Esophagus squamous epithelium (tissue), 4 donors: ENCODE results near the gene CX3CL1.

Source experiments
- POLR2A ChIP-seq, 4 donors: fragments of 450-650 bp; IDR thresholded peaks; one replicate each; pipeline ENCODE4 v1.6.1; 2017; ENCODE audit warnings: antibody characterized with exemption in 4 of 4, mild to moderate bottlenecking in 4 of 4, moderate library complexity in 3 of 4
- TF ChIP-seq, protein P1 (sequence below), 6 experiments: fragments of 450-650 bp in 4 of 6; fragments of 200-600 bp in 2 of 6; sonication (generic) in 2 of 6; IDR thresholded peaks; one replicate each; pipeline ENCODE4 v1.5.1; 2016 to 2019; ENCODE audit warnings: antibody characterized with exemption in 6 of 6, mild to moderate bottlenecking in 4 of 6, moderate library complexity in 4 of 6

DNA sequence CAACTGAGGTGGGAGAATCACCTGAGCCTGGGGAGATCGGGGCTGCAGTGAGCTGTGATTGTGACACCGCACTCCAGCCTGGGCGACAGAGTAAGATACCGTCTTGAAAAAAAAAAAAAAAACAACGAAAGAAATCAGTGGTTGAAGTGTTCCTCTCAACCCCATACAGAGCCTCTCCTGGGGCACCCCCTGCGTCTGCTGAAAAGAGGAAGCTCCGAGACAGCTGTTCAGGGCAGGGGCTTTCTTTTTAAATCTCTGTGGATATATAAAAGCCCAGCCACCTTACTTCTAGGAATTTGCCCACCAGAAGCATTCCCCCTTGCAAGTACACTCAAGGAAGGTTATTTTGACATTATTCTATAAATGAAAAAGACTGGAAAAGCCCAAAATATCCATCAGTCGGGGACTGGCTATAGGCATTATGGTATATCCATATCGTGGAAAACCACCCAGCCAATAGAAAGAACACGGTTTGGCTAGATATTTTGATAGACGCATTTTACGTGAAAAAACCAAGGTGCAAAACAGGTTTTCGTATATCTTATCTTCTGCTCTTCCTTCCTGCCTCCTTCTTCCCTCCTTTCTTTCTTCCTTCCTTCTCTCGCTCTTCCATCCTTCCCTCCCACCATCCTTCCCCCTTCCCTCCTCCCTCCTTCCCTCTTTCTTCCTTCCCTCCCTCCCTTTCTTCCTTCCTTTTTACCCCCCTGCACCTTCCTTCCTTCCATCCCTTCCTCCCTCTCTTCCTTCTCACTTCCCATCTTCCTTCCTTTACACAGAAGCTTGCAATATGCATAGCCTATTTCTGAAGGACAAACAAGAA, 22.9 kb upstream of the CX3CL1 start:
- TF ChIP-seq, protein P1, sequence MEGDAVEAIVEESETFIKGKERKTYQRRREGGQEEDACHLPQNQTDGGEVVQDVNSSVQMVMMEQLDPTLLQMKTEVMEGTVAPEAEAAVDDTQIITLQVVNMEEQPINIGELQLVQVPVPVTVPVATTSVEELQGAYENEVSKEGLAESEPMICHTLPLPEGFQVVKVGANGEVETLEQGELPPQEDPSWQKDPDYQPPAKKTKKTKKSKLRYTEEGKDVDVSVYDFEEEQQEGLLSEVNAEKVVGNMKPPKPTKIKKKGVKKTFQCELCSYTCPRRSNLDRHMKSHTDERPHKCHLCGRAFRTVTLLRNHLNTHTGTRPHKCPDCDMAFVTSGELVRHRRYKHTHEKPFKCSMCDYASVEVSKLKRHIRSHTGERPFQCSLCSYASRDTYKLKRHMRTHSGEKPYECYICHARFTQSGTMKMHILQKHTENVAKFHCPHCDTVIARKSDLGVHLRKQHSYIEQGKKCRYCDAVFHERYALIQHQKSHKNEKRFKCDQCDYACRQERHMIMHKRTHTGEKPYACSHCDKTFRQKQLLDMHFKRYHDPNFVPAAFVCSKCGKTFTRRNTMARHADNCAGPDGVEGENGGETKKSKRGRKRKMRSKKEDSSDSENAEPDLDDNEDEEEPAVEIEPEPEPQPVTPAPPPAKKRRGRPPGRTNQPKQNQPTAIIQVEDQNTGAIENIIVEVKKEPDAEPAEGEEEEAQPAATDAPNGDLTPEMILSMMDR (IDR thresholded peaks at IDR 0.05) = no peak
- no peak for TF ChIP-seq POLR2A (IDR thresholded peaks at IDR 0.05)
